Cardiac fibroblast (primary cell): ENCODE measurements around the gene PIK3R1.

ENCODE experiments used
- DNase-seq, 2 donors: peaks; one replicate each; pipeline versions ENCODE4 v3.0.0 to v3.0.0-alpha.2; 2010; ENCODE audit warnings: low read depth in 2 of 2
- H3K4me3 ChIP-seq, 2 donors: replicated peaks in 1 of 2; 1 replicate in 1 of 2; 2 replicates in 1 of 2; pipeline ENCODE4 v1.5.1; 2011; ENCODE audit warnings: low read depth in 2 of 2, low read length in 2 of 2, mild to moderate bottlenecking in 2 of 2, moderate library complexity in 1 of 2
- TF ChIP-seq, protein P1 (sequence below): IDR thresholded peaks from one replicate; pipeline ENCODE4 v1.5.1; 2011; ENCODE audit warnings: low read depth, mild to moderate bottlenecking, low read length, inconsistent platforms

PIK3R1 gene

DNA sequence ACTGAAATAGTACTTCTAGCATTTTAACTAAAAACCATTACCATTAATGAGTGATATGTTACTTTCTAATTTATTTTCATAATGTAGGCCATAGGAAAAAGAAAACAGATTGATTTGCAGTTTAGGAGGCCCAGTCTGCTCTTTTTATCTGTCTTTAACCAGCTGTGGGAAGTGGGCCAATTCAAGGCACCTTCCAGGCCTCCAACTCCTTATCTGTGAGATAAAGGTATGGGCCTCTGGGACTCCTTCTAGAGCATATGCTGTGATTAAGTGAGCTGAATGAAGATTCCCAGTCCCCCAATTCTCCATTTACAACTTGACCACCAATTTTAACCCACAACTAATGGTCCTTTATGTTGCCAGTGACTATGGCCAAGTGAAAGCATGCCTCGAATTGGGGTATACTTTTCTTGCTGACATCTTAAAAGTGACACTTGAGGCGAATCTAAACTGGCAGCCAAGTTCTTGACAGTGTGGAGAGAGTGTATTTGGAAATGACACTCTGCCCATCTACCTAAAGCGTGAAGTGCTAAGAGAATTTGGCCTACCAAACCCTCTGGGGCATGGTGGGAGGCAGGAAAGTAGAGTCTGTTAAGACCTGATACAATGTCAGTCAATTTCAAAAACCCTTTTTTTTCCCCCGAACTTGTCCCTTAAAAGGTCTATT lies 88.3 kb downstream of the PIK3R1 start:
- TF ChIP-seq, protein P1, sequence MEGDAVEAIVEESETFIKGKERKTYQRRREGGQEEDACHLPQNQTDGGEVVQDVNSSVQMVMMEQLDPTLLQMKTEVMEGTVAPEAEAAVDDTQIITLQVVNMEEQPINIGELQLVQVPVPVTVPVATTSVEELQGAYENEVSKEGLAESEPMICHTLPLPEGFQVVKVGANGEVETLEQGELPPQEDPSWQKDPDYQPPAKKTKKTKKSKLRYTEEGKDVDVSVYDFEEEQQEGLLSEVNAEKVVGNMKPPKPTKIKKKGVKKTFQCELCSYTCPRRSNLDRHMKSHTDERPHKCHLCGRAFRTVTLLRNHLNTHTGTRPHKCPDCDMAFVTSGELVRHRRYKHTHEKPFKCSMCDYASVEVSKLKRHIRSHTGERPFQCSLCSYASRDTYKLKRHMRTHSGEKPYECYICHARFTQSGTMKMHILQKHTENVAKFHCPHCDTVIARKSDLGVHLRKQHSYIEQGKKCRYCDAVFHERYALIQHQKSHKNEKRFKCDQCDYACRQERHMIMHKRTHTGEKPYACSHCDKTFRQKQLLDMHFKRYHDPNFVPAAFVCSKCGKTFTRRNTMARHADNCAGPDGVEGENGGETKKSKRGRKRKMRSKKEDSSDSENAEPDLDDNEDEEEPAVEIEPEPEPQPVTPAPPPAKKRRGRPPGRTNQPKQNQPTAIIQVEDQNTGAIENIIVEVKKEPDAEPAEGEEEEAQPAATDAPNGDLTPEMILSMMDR: no peak
- no peak for DNase-seq
- no peak overlapping the region for H3K4me3 ChIP-seq

DNA sequence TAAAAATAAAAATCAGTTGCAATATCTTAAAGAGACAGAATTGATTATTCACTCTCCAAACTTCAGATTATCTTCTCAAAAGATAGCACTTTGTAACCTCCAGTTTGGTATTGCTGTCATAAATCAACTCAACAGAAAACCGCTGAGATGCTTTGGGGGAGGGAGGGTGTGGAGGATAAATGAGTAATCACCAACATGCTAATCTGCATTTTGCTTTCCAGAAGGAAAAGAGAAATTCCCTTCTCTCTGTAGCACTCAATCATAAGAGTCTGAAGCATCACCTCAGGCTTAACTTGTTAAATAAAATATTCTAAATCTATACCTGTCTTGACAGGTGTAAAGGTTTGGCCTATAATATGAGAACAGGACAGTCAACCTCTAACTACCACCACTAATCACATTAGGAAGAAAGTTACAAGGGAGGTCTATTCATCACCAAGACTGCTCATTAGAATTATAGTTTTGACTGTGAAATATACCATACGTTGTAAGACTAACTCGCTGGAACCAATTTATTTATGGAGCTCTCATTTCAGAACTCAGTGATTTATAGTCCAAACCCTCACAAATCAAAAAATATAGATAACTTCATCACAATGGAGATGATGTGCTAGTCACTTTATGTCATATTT lies 89.0 kb downstream of the PIK3R1 start:
- DNase-seq: peak in 1 of 2 donors; percentile 25
- TF ChIP-seq, protein P1: no peak
- H3K4me3 ChIP-seq: no peak overlapping the region

DNA sequence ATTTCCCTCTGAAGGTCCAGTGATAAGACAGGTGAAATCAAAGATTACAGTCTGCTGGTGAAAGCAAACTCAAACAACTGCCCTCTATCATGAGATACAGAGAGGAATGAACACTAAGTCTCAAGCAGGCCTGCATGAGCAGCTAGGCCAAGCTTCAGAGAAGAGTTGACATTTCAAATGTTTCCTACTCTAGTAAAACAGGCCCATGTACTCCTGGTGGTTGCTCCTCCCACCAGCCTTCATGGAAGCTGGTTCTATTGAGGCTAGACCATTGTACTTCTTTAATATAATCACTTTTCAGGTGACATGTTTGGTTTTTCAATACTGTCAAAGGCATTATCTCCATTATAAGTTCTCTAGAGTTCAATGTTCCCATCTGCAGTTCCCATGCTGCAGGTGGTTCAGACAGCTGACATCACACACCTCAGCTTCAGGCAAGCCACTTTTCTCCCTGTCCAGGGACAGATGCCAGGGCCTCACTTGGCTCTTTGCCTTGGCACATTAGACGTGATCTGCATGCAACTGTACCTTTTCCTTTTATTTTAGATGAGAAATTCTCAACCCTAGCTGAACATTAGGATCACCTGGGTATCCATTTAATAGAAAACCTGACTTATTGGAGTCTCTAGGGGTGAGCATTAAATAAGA lies 89.8 kb downstream of the PIK3R1 start:
- no peak overlapping the region for H3K4me3 ChIP-seq
- no peak for DNase-seq
- TF ChIP-seq, protein P1: no peak

DNA sequence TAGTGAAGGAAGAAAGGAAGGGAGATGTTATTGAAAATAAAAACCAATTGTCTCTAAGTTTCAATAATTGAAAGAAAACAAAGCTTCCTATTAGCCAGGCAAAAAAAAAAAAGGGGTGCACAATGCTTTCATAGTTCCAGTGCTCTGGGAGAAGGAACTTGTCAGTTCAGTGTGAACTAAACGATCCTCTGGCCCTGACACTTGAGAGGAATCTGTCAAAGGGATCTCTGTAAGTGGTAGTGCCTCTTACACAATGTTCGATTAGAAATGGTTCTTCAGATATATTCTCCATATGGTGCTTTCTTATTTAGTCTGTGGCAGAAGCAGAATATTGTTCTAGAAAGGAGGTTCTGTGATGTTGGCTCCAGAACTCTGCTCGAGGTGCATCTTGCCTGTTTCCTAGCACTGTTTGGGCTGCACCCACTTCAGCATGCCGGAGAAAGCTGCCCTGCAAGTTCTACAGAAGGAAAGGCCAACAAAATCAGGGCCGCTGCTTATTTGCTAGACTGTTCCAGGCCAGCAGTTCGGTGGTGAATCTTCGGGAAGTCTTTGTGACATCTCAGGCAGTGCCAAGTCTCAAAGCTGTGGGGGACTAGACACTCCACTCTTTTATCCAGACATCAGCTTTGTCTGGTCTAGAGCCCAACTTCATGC lies 90.9 kb downstream of the PIK3R1 start:
- TF ChIP-seq, protein P1: no peak
- no peak overlapping the region for H3K4me3 ChIP-seq
- no peak for DNase-seq

DNA sequence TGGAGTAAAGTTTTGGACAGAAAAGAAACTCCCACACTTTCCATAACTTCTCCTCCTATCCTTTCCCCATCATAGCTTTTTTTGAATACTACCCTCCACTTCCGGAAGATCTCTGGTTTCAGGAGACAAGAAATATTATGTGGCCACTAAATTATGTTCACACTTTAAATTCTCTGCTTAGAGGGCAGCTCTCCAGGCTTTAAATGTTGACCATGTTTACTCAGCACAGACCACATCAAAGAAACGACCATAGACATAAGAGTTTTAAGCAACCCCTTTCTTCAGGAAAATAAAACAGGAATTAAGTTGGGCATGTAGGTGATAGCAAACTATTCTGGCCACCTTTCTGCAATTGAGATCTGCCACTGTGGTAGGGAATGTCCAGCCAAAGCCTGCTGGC lies 97.8 kb downstream of the PIK3R1 start:
- TF ChIP-seq, protein P1: no peak
- no peak for DNase-seq
- no peak overlapping the region for H3K4me3 ChIP-seq

DNA sequence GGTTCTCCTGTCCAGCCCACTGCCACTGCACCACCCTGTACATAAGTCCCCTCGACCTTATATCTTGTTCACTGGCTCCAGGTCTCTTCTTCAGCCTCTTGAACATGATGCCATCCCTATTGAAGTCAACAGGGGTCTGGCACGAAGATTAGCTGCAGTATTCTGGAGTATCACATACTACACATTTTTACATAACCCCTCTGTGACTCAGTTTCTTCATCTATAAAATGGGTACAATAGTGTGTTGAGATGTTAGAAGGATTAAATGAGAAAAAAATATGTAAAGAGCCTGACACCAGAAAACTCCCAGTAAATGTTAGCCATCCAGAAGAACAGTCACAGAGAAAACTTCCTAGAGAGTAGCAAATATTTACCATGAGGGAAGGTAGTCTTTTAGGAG lies 98.9 kb downstream of the PIK3R1 start:
- TF ChIP-seq, protein P1: no peak
- H3K4me3 ChIP-seq: no peak overlapping the region
- DNase-seq: no peak
